HG02588 (cell line): Measurements from ENCODE around the gene KRTDAP.

Experiments
- ATAC-seq: cut with Tn5 transposase; IDR thresholded peaks from one replicate; pipeline ENCODE4 v1.9.1; 2021; ENCODE audit warnings: mild to moderate bottlenecking, moderate library complexity; ENCODE audit not compliant: unreplicated experiment

KRTDAP gene

GRCh38 chr19:35513628-35514281 lies 23.5 kb upstream of the KRTDAP start, which contains the start of gene DMKN:
TSS of gene DMKN (minus strand) at chr19:35513649. CDS start at chr19:35513475, 174 bp downstream.
- ATAC-seq = no peak

- ATAC-seq = no peak
Observed at GRCh38 chr19:35512831-35513627, 22.8 kb upstream of the KRTDAP start.

GRCh38 chr19:35511337-35511736 lies 21.1 kb upstream of the KRTDAP start:
- ATAC-seq = no peak

- no peak for ATAC-seq
Observed at GRCh38 chr19:35510626-35510964, 20.3 kb upstream of the KRTDAP start.

- ATAC-seq = no peak
Observed at GRCh38 chr19:35509861-35510625, 19.8 kb upstream of the KRTDAP start.

GRCh38 chr19:35509018-35509652 lies 18.9 kb upstream of the KRTDAP start:
- no peak for ATAC-seq

GRCh38 chr19:35508129-35508528 lies 17.9 kb upstream of the KRTDAP start:
- ATAC-seq = no peak

- ATAC-seq = no peak
Observed at GRCh38 chr19:35507561-35507960, 17.3 kb upstream of the KRTDAP start.

- no peak for ATAC-seq
Observed at GRCh38 chr19:35506011-35506410, 15.7 kb upstream of the KRTDAP start.

- no peak for ATAC-seq
Observed at GRCh38 chr19:35502751-35503150, 12.5 kb upstream of the KRTDAP start.

- no peak for ATAC-seq
Observed at GRCh38 chr19:35501684-35502083, 11.4 kb upstream of the KRTDAP start.

- ATAC-seq = no peak
Observed at GRCh38 chr19:35500611-35501010, 10.3 kb upstream of the KRTDAP start.

GRCh38 chr19:35498984-35499527 lies 8.8 kb upstream of the KRTDAP start:
- ATAC-seq = no peak

- no peak for ATAC-seq
Observed at GRCh38 chr19:35498220-35498619, 8.0 kb upstream of the KRTDAP start.

GRCh38 chr19:35497406-35497805 lies 7.1 kb upstream of the KRTDAP start:
- ATAC-seq = no peak

GRCh38 chr19:35495107-35496064 lies 5.1 kb upstream of the KRTDAP start:
- ATAC-seq = no peak

GRCh38 chr19:35493971-35494370 lies 3.7 kb upstream of the KRTDAP start:
- no peak for ATAC-seq

- no peak for ATAC-seq
Observed at GRCh38 chr19:35491836-35492360, 1.6 kb upstream of the KRTDAP start.

GRCh38 chr19:35488677-35489076 lies 1.6 kb downstream of the KRTDAP start:
- no peak for ATAC-seq
